OCI-LY7 (cell line): Measurements from ENCODE around the gene ANKS4B. TPM values are rescaled to one million over a fixed set of nuclear protein-coding genes. Genes with fewer than 3 reads are reported as not detected.

Experiments used
- BruUV-seq: library from RNA; stranded (reverse); fragments of 400-500 nt; replicated peaks from 2 replicates; lab custom pipeline; 2021; lab: Mats Ljungman, UMichigan
- CTCF ChIA-PET: fragments of 300-600 bp; sonication (Branson Sonifier 250); formaldehyde crosslinking; loops from one replicate; lab custom pipeline; 2022; ENCODE audit warnings: antibody characterized with exemption; ENCODE audit not compliant: unreplicated experiment; lab: Charles Lee
- POLR2A ChIA-PET: fragments of 300-600 bp; sonication (Branson Sonifier 250); formaldehyde crosslinking; loops from one replicate; lab custom pipeline; 2022; ENCODE audit warnings: antibody characterized with exemption; lab: Charles Lee
- DNase-seq: peaks from one replicate; pipeline ENCODE4 v3.0.0-alpha.2; 2015; ENCODE audit warnings: low spot score
- H2AFZ ChIP-seq: fragments of 200-600 bp; sonication (generic), shearing (Covaris generic); 2 replicates; pipeline ENCODE4 v1.6.1; 2014; ENCODE audit warnings: mild to moderate bottlenecking, antibody characterized with exemption, low read length, moderate library complexity
- H3K27ac ChIP-seq: fragments of 200-600 bp; sonication (generic); 2 replicates; pipeline ENCODE4 v1.5.1; 2014; ENCODE audit warnings: mixed run types, low read depth, mild to moderate bottlenecking, moderate library complexity, low read length, inconsistent platforms; ENCODE audit not compliant: poor library complexity, severe bottlenecking
- H3K36me3 ChIP-seq: fragments of 200-600 bp; sonication (generic); 2 replicates; pipeline ENCODE4 v1.6.1; 2014; ENCODE audit warnings: mild to moderate bottlenecking, antibody characterized with exemption, low read length, moderate library complexity, mixed read lengths; ENCODE audit not compliant: insufficient read depth
- H3K4me1 ChIP-seq: fragments of 200-600 bp; sonication (generic); 2 replicates; pipeline ENCODE4 v1.5.1; 2014; ENCODE audit warnings: mild to moderate bottlenecking, low read length; ENCODE audit not compliant: insufficient read depth, poor library complexity, severe bottlenecking
- H3K4me2 ChIP-seq: fragments of 200-600 bp; sonication (generic); 2 replicates; pipeline ENCODE4 v1.6.1; 2014; ENCODE audit warnings: mild to moderate bottlenecking, low read length
- H3K4me3 ChIP-seq: fragments of 200-600 bp; sonication (generic); 2 replicates; pipeline ENCODE4 v1.5.1; 2014; ENCODE audit warnings: mild to moderate bottlenecking, low read depth, low read length; ENCODE audit not compliant: poor library complexity, severe bottlenecking
- H3K79me2 ChIP-seq: fragments of 200-600 bp; sonication (generic); 2 replicates; pipeline ENCODE4 v1.6.1; 2016; ENCODE audit warnings: low read depth, mild to moderate bottlenecking, low read length, moderate library complexity, mixed read lengths; ENCODE audit not compliant: insufficient read depth
- H3K9me2 ChIP-seq: fragments of 200-600 bp; sonication (generic); 2 replicates; pipeline ENCODE4 v1.6.1; 2016; ENCODE audit warnings: mild to moderate bottlenecking, low read length, mixed read lengths; ENCODE audit not compliant: insufficient read depth
- H3K9me3 ChIP-seq: fragments of 200-600 bp; sonication (generic); 2 replicates; pipeline ENCODE4 v1.6.1; 2014; ENCODE audit warnings: mild to moderate bottlenecking, mixed run types, low read length, mixed read lengths
- H4K20me1 ChIP-seq: fragments of 200-600 bp; sonication (generic); 2 replicates; pipeline ENCODE4 v1.6.1; 2014; ENCODE audit warnings: mild to moderate bottlenecking, antibody characterized with exemption, low read length, moderate library complexity, mixed read lengths; ENCODE audit not compliant: insufficient read depth
- EZH2phosphoT487 ChIP-seq: fragments of 200-600 bp; sonication (generic); IDR thresholded peaks from 2 replicates; pipeline ENCODE4 v1.6.1; 2018; ENCODE audit warnings: low read depth, borderline replicate concordance, mild to moderate bottlenecking, mixed run types, antibody characterized with exemption, low read length, moderate library complexity, mixed read lengths
- intact Hi-C: fragments of 100-400 bp; cut with micrococcal nuclease; formaldehyde crosslinking; loops from one replicate; pipeline ENCODE4 v1.10.0; 2022; ENCODE audit not compliant: unreplicated experiment
- total RNA-seq, 2 experiments: library from RNA; depleted of rRNA in 1 of 2; stranded (reverse); fragments of >200 nt in 1 of 2; shearing (Covaris generic) in 1 of 2; gene quantifications; 2 replicates each; pipeline ENCODE4 v1.2.3, GENCODE V29; 2014 to 2022
- TF ChIP-seq, protein P1 (sequence below): fragments of 200-600 bp; sonication (generic); conservative IDR thresholded peaks from 2 replicates; pipeline ENCODE4 v1.5.1; 2014; ENCODE audit warnings: mild to moderate bottlenecking, antibody characterized with exemption, low read length, moderate library complexity, mixed read lengths

The ANKS4B gene
- total RNA-seq, 2 experiments from 2014 or later: not detected

- Histone ChIP-seq H3K4me1 (peaks cover 23% of the 10 kb centered on the region), H3K9me2 (no peaks in the 10 kb centered on the region), H3K4me2 (no peak overlapping the region), H3K9me3 (no peaks in the 10 kb centered on the region), H3K36me3 (no peaks in the 10 kb centered on the region), H4K20me1 (no peaks in the 10 kb centered on the region), H3K4me3 (no peak overlapping the region), H3K27ac (no peak overlapping the region), H2AFZ (no peak overlapping the region), H3K79me2 (no peaks in the 10 kb centered on the region)
- POLR2A ChIA-PET: no interaction called here
- DNase-seq: no peak
- intact Hi-C loops: loop anchor here (10.0 kb wide), 1 partner anchor 281 kb away; no protein-coding TSS in a partner anchor
- no TSS peak for BruUV-seq
- CTCF ChIA-PET: no interaction called here
- TF ChIP-seq EZH2phosphoT487: no peak
- TF ChIP-seq, protein P1, sequence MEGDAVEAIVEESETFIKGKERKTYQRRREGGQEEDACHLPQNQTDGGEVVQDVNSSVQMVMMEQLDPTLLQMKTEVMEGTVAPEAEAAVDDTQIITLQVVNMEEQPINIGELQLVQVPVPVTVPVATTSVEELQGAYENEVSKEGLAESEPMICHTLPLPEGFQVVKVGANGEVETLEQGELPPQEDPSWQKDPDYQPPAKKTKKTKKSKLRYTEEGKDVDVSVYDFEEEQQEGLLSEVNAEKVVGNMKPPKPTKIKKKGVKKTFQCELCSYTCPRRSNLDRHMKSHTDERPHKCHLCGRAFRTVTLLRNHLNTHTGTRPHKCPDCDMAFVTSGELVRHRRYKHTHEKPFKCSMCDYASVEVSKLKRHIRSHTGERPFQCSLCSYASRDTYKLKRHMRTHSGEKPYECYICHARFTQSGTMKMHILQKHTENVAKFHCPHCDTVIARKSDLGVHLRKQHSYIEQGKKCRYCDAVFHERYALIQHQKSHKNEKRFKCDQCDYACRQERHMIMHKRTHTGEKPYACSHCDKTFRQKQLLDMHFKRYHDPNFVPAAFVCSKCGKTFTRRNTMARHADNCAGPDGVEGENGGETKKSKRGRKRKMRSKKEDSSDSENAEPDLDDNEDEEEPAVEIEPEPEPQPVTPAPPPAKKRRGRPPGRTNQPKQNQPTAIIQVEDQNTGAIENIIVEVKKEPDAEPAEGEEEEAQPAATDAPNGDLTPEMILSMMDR: no peak
Observed at GRCh38 chr16:21274172-21274726, 40.8 kb downstream of the ANKS4B start.

- H3K4me2 ChIP-seq: no peak overlapping the region
- DNase-seq: no peak
- no peaks in the 10 kb centered on the region for H3K36me3 ChIP-seq
- H2AFZ ChIP-seq: no peak overlapping the region
- H3K9me2 ChIP-seq: no peaks in the 10 kb centered on the region
- no peak overlapping the region for H3K27ac ChIP-seq
- TF ChIP-seq, protein P1: no peak
- no peak for TF ChIP-seq EZH2phosphoT487
- no peaks in the 10 kb centered on the region for H3K9me3 ChIP-seq
- intact Hi-C loops: loop anchor here (5.0 to 10.0 kb wide), 2 partner anchors 88 to 279 kb away; no protein-coding TSS in a partner anchor
- no peaks in the 10 kb centered on the region for H4K20me1 ChIP-seq
- ChIA-PET POLR2A (interaction anchor here (0.6 to 1.1 kb wide), 4 partner anchors 20 to 505 kb away, joined by 3 to 4 read pairs (median 3); no protein-coding TSS in a partner anchor), CTCF (no interaction called here)
- no peaks in the 10 kb centered on the region for H3K79me2 ChIP-seq
- BruUV-seq: no TSS peak
- no peak overlapping the region for H3K4me3 ChIP-seq
- H3K4me1 ChIP-seq: peaks cover 23% of the 10 kb centered on the region
Observed at GRCh38 chr16:21275529-21275928, 42.0 kb downstream of the ANKS4B start.

DNA sequence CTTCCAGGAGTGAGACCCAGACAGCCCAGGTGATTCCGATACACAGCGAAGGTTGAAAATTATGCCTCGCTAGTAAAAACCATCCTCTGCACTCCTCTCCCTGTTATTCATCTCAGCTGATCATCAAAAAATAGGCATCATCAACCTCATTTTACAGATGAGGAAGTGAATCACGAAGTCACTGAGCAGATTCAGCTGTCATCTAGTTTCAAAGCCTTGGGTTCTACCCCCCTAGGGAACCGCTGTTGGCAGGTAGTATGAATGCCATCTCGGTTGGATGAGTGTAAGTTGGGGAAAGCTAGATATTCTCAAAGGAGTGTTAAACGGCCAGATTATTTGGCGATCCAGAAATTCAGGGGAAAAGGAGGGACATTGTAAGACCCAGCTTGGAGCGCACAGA lies 42.6 kb downstream of the ANKS4B start:
- no peaks in the 10 kb centered on the region for H3K79me2 ChIP-seq
- H3K4me1 ChIP-seq: peaks cover 23% of the 10 kb centered on the region
- H4K20me1 ChIP-seq: no peaks in the 10 kb centered on the region
- peak; percentile 43 for DNase-seq
- POLR2A ChIA-PET: interaction anchor here (0.6 to 1.1 kb wide), 2 partner anchors 21 to 505 kb away, joined by 3 to 4 read pairs; no protein-coding TSS in a partner anchor
- H2AFZ ChIP-seq: no peak overlapping the region
- intact Hi-C loops: loop anchor here (5.0 to 10.0 kb wide), 2 partner anchors 89 to 279 kb away; no protein-coding TSS in a partner anchor
- CTCF ChIA-PET: no interaction called here
- H3K27ac ChIP-seq: no peak overlapping the region
- H3K9me2 ChIP-seq: no peaks in the 10 kb centered on the region
- no TSS peak for BruUV-seq
- no peaks in the 10 kb centered on the region for H3K9me3 ChIP-seq
- TF ChIP-seq, protein P1: no peak
- no peak for TF ChIP-seq EZH2phosphoT487
- H3K36me3 ChIP-seq: no peaks in the 10 kb centered on the region
- H3K4me2 ChIP-seq: peak overlapping the region; percentile 7; the same call in 1 of the 2 replicates
- no peak overlapping the region for H3K4me3 ChIP-seq
